Measurements from ENCODE around the gene GALR2.

DNA sequence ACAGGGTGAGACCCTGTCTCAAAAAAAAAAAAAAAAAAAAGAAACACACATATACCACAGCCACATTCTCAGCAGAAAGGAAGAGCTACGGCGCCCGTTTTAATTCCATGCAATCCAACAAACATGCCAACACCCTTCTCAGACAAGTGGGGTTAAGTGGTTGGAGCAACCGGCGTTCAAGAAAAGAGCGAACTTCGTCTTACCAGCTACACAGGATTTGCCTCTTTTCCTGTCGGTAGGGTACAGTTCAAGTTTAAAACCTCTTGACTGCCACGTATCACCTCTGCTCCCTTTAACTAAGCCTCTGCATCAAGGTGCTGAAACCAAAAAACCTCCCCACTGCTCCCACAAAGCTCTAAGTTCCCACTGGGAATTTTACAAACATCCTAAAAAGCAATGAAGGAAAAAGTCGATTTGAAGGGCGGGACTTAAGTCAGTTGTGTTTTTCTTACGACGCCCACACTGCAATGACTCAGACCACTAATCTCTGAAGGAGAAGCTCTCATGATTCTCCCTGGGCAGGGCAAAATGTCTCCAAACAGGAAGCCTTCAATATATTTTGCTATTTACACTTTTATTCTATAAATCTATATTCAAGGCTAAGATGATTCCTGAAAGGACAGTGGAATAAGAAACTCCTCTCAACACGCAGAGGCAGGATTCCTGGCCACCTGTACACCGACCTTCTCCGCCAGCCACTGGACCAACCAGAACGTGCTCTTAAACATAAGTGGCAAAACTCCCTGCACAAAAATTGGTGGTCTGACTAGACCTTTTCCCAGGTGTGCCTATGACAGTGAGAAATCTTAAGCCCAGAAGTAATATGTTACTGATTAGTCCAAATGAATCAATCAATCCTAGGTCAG lies 21.1 kb upstream of the GALR2 start:
- TF ChIP-seq, protein P1, sequence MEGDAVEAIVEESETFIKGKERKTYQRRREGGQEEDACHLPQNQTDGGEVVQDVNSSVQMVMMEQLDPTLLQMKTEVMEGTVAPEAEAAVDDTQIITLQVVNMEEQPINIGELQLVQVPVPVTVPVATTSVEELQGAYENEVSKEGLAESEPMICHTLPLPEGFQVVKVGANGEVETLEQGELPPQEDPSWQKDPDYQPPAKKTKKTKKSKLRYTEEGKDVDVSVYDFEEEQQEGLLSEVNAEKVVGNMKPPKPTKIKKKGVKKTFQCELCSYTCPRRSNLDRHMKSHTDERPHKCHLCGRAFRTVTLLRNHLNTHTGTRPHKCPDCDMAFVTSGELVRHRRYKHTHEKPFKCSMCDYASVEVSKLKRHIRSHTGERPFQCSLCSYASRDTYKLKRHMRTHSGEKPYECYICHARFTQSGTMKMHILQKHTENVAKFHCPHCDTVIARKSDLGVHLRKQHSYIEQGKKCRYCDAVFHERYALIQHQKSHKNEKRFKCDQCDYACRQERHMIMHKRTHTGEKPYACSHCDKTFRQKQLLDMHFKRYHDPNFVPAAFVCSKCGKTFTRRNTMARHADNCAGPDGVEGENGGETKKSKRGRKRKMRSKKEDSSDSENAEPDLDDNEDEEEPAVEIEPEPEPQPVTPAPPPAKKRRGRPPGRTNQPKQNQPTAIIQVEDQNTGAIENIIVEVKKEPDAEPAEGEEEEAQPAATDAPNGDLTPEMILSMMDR (IDR thresholded peaks at IDR 0.05; ENCODE audit: insufficient read depth, low read depth, low read length) = no peak
- no peak for TF ChIP-seq EZH2 (IDR thresholded peaks at IDR 0.05; ENCODE audit: insufficient read depth, low read length)
